Activated T-helper 9 cell treated with anti-CD3 and anti-CD28 coated beads, Interleukin-2, amount 50 U/mL, for 16 hours (primary cell): ENCODE results near the gene COL9A2.

Source experiments
- DNase-seq: peaks from one replicate; pipeline ENCODE4 v3.0.0-alpha.2; 2020; ENCODE audit warnings: low read depth

COL9A2 gene

GRCh38 chr1:40303051-40303771 is 13.9 kb downstream of the COL9A2 start:
- DNase-seq: no peak

GRCh38 chr1:40302475-40302874 is 14.6 kb downstream of the COL9A2 start:
- DNase-seq: no peak

- DNase-seq: no peak
Observed at GRCh38 chr1:40301541-40302299, 15.4 kb downstream of the COL9A2 start.

- DNase-seq: no peak
Observed at GRCh38 chr1:40301066-40301465, 16.0 kb downstream of the COL9A2 start.

GRCh38 chr1:40300651-40301050 is 16.4 kb downstream of the COL9A2 start:
- DNase-seq: no peak

GRCh38 chr1:40300249-40300567 is 16.9 kb downstream of the COL9A2 start:
- no peak for DNase-seq

- no peak for DNase-seq
Observed at GRCh38 chr1:40299366-40300248, 17.5 kb downstream of the COL9A2 start.

- no peak for DNase-seq
Observed at GRCh38 chr1:40291293-40291692, 25.8 kb downstream of the COL9A2 start.

GRCh38 chr1:40281853-40282252 is 35.2 kb downstream of the COL9A2 start:
- DNase-seq: no peak

- no peak for DNase-seq
Observed at GRCh38 chr1:40276122-40276521, 41.0 kb downstream of the COL9A2 start.

- DNase-seq: no peak
Observed at GRCh38 chr1:40274331-40274730, 42.8 kb downstream of the COL9A2 start.

- no peak for DNase-seq
Observed at GRCh38 chr1:40273547-40274166, 43.4 kb downstream of the COL9A2 start.

- no peak for DNase-seq
Observed at GRCh38 chr1:40272653-40273213, 44.4 kb downstream of the COL9A2 start.

- DNase-seq: no peak
Observed at GRCh38 chr1:40270152-40270834, 46.8 kb downstream of the COL9A2 start.

- no peak for DNase-seq
Observed at GRCh38 chr1:40268211-40268610, 48.9 kb downstream of the COL9A2 start.

- no peak for DNase-seq
Observed at GRCh38 chr1:40267767-40268187, 49.3 kb downstream of the COL9A2 start.

GRCh38 chr1:40266786-40267535 is 50.1 kb downstream of the COL9A2 start:
- DNase-seq: no peak

- DNase-seq: no peak
Observed at GRCh38 chr1:40265919-40266318, 51.2 kb downstream of the COL9A2 start.

- no peak for DNase-seq
Observed at GRCh38 chr1:40265298-40265697, 51.8 kb downstream of the COL9A2 start.

- DNase-seq: no peak
Observed at GRCh38 chr1:40264354-40264781, 52.7 kb downstream of the COL9A2 start.

- no peak for DNase-seq
Observed at GRCh38 chr1:40258445-40258769, 58.7 kb downstream of the COL9A2 start.
